H1 (cell line): ENCODE measurements around the gene DLG4. TPM values are rescaled to one million over a fixed set of nuclear protein-coding genes. Genes with fewer than 3 reads are reported as not detected.
A peak's percentile ranks its signal among the peaks of the same experiment; 100 is the strongest.

Experiments
- CTCF ChIA-PET: fragments of 300-600 bp; sonication (Branson Sonifier 250); formaldehyde crosslinking; loops from one replicate; lab custom pipeline; 2021; ENCODE audit not compliant: partially characterized antibody; lab: Charles Lee
- POLR2A ChIA-PET: fragments of 300-600 bp; sonication (Branson Sonifier 250); formaldehyde crosslinking; loops from one replicate; lab custom pipeline; 2021; ENCODE audit warnings: inconsistent platforms; ENCODE audit not compliant: partially characterized antibody; lab: Charles Lee
- DNase-seq, 2 experiments: peaks; one replicate each; pipeline versions ENCODE4 v3.0.0 to v3.0.0-alpha.2; 2010 to 2022; ENCODE audit warnings: low spot score in 2 of 2, low read depth in 1 of 2, mixed read lengths in 1 of 2
- FAIRE-seq: peaks from 2 replicates; lab custom pipeline; 2011; peaks lifted over from hg19 to GRCh38; lab: Jason Lieb, UNC
- H2AFZ ChIP-seq: 2 replicates; pipeline ENCODE4 v1.8.1; 2012; ENCODE audit warnings: low read length, inconsistent platforms
- H2AK5ac ChIP-seq: 2 replicates; pipeline ENCODE4 v1.6.1; 2013; ENCODE audit warnings: low read depth, low read length
- H2BK120ac ChIP-seq: replicated peaks from 2 replicates; pipeline ENCODE3; 2013; ENCODE audit warnings: low read depth, low read length, inconsistent platforms
- H2BK12ac ChIP-seq: 2 replicates; pipeline ENCODE4 v1.6.1; 2013; ENCODE audit warnings: low read depth, low read length
- H2BK15ac ChIP-seq: 2 replicates; pipeline ENCODE4 v1.6.1; 2013; ENCODE audit warnings: low read length
- H2BK20ac ChIP-seq: 2 replicates; pipeline ENCODE4 v1.6.1; 2013; ENCODE audit warnings: low read length
- H2BK5ac ChIP-seq: 2 replicates; pipeline ENCODE4 v1.6.1; 2013; ENCODE audit warnings: low read depth, low read length
- H3K14ac ChIP-seq: 2 replicates; pipeline ENCODE4 v1.6.1; 2013; ENCODE audit warnings: inconsistent platforms; ENCODE audit not compliant: insufficient read length
- H3K18ac ChIP-seq: 2 replicates; pipeline ENCODE4 v1.6.1; 2013; ENCODE audit warnings: low read length; ENCODE audit errors: extremely low read depth
- H3K23ac ChIP-seq: 2 replicates; pipeline ENCODE4 v1.6.1; 2013; ENCODE audit warnings: inconsistent platforms; ENCODE audit not compliant: insufficient read length
- H3K23me2 ChIP-seq: 2 replicates; pipeline ENCODE4 v1.6.1; 2013; ENCODE audit warnings: low read depth, low read length
- H3K27ac ChIP-seq: 2 replicates; pipeline ENCODE4 v1.6.1; 2011; ENCODE audit warnings: low read depth, low read length, inconsistent platforms
- H3K27me3 ChIP-seq, 4 experiments: replicated peaks in 1 of 4; 1 replicate in 1 of 4; 2 replicates in 3 of 4; pipeline versions ENCODE4 v1.6.1 to v1.8.1; 2011 to 2013; ENCODE audit warnings: low read length in 3 of 4, mild to moderate bottlenecking in 3 of 4, inconsistent platforms in 2 of 4, mixed read lengths in 2 of 4, moderate library complexity in 1 of 4; ENCODE audit not compliant: control insufficient read depth in 3 of 4, insufficient read depth in 3 of 4; ENCODE audit errors: extremely low read depth in 1 of 4
- H3K36me3 ChIP-seq, 4 experiments: 2 replicates each; pipeline versions ENCODE4 v1.6.1 to v1.8.1; 2011 to 2013; ENCODE audit warnings: mild to moderate bottlenecking in 4 of 4, low read length in 3 of 4, moderate library complexity in 2 of 4, control low read depth in 1 of 4, inconsistent platforms in 1 of 4; ENCODE audit not compliant: insufficient read depth in 4 of 4, control insufficient read depth in 2 of 4
- H3K4ac ChIP-seq: replicated peaks from 2 replicates; pipeline ENCODE3; 2013; ENCODE audit warnings: low read length, low read depth, mixed read lengths, inconsistent platforms; ENCODE audit not compliant: insufficient read length
- H3K4me1 ChIP-seq, 4 experiments: replicated peaks in 1 of 4; 1 replicate in 1 of 4; 2 replicates in 3 of 4; pipeline versions ENCODE4 v1.6.1 to v1.8.1; 2011 to 2013; ENCODE audit warnings: low read length in 3 of 4, inconsistent platforms in 2 of 4, mixed read lengths in 1 of 4; ENCODE audit not compliant: insufficient read depth in 4 of 4, control insufficient read depth in 3 of 4
- H3K4me2 ChIP-seq, 2 experiments: 2 replicates each; pipeline versions ENCODE4 v1.6.1 to v1.8.1; 2011 to 2013; ENCODE audit warnings: low read depth in 2 of 2, low read length in 2 of 2, control low read depth in 1 of 2, inconsistent platforms in 1 of 2, mild to moderate bottlenecking in 1 of 2; ENCODE audit not compliant: insufficient read depth in 1 of 2
- H3K4me3 ChIP-seq, 4 experiments: fragments of 200-600, 300-600 bp in 1 of 4; sonication (generic), shearing (Covaris generic), sonication (Bioruptor Twin) in 1 of 4; 2 replicates each; pipeline versions ENCODE4 v1.5.1 to v1.8.1; 2011 to 2016; ENCODE audit warnings: low read length in 4 of 4, low read depth in 3 of 4, control low read depth in 2 of 4, inconsistent platforms in 2 of 4, mild to moderate bottlenecking in 2 of 4, mixed read lengths in 1 of 4, moderate library complexity in 1 of 4; ENCODE audit not compliant: insufficient read depth in 2 of 4; ENCODE audit errors: extremely low read depth in 1 of 4
- H3K56ac ChIP-seq: replicated peaks from 2 replicates; pipeline ENCODE3; 2013; ENCODE audit warnings: low read depth, mild to moderate bottlenecking, mixed read lengths, low read length, inconsistent platforms; ENCODE audit not compliant: insufficient read length
- H3K79me1 ChIP-seq: 2 replicates; pipeline ENCODE4 v1.6.1; 2013; ENCODE audit warnings: low read depth, low read length, control low read depth
- H3K79me2 ChIP-seq, 2 experiments: 2 replicates each; pipeline versions ENCODE4 v1.6.1 to v1.8.1; 2012 to 2013; ENCODE audit warnings: low read length in 2 of 2, mild to moderate bottlenecking in 2 of 2, inconsistent platforms in 1 of 2; ENCODE audit not compliant: insufficient read depth in 2 of 2, control insufficient read depth in 1 of 2
- H3K9ac ChIP-seq, 4 experiments: replicated peaks in 1 of 4; 1 replicate in 1 of 4; 2 replicates in 3 of 4; pipeline versions ENCODE4 v1.6.1 to v1.8.1; 2011 to 2013; ENCODE audit warnings: low read depth in 3 of 4, low read length in 3 of 4, control low read depth in 2 of 4, mild to moderate bottlenecking in 2 of 4, moderate library complexity in 2 of 4, inconsistent platforms in 1 of 4; ENCODE audit errors: extremely low read depth in 1 of 4
- H3K9me3 ChIP-seq, 2 experiments: 2 replicates each; pipeline versions ENCODE4 v1.6.1 to v1.8.1; 2012 to 2013; ENCODE audit warnings: mild to moderate bottlenecking in 2 of 2, moderate library complexity in 2 of 2, control low read depth in 1 of 2, inconsistent platforms in 1 of 2, low read depth in 1 of 2, low read length in 1 of 2, mixed read lengths in 1 of 2; ENCODE audit not compliant: insufficient read depth in 2 of 2
- H4K20me1 ChIP-seq, 2 experiments: replicated peaks in 1 of 2; 2 replicates each; pipeline versions ENCODE3 to v1.8.1; 2011 to 2013; ENCODE audit warnings: inconsistent platforms in 2 of 2, low read length in 2 of 2, mild to moderate bottlenecking in 1 of 2; ENCODE audit not compliant: insufficient read depth in 2 of 2, control insufficient read depth in 1 of 2
- H4K5ac ChIP-seq: 2 replicates; pipeline ENCODE4 v1.6.1; 2013; ENCODE audit warnings: low read length, low read depth, mixed read lengths, inconsistent platforms; ENCODE audit not compliant: insufficient read length
- H4K8ac ChIP-seq: 2 replicates; pipeline ENCODE4 v1.8.0; 2013; ENCODE audit warnings: mild to moderate bottlenecking, moderate library complexity, low read length, inconsistent platforms; ENCODE audit not compliant: insufficient read depth; ENCODE audit errors: extremely low read depth
- H4K91ac ChIP-seq: replicated peaks from 2 replicates; pipeline ENCODE3; 2013; ENCODE audit warnings: low read length, mixed read lengths, inconsistent platforms; ENCODE audit not compliant: insufficient read length
- CBX8 ChIP-seq: fragments of 300-800, 300-1000 bp; sonication (generic); IDR thresholded peaks from 2 replicates; pipeline ENCODE4 v1.7.1; 2016; ENCODE audit warnings: low read depth, low read length, borderline replicate concordance
- CEBPB ChIP-seq: IDR thresholded peaks from 2 replicates; pipeline ENCODE4 v1.6.1; 2012; ENCODE audit warnings: low read depth, low read length
- POU5F1 ChIP-seq: IDR thresholded peaks from 2 replicates; pipeline ENCODE4 v1.6.1; 2011; ENCODE audit warnings: low read depth, mild to moderate bottlenecking, low read length, moderate library complexity
- WGBS, 2 experiments: shearing (Covaris generic) in 1 of 2; methylation state at CpG; one replicate each; pipeline versions ENCODE4 v1.1.6 to v1.1.7; 2013 to 2015; ENCODE audit warnings: low lambda C conversion rate in 2 of 2, mixed read lengths in 2 of 2, inconsistent platforms in 1 of 2, low coverage in 1 of 2, missing lambda C conversion rate in 1 of 2; ENCODE audit not compliant: insufficient replicate concordance in 2 of 2, insufficient coverage in 1 of 2, insufficient read length in 1 of 2; ENCODE audit errors: extremely low coverage in 1 of 2, missing lambda C conversion rate in 1 of 2; 5-methylcytosine and 5-hydroxymethylcytosine counted together
- polyA plus RNA-seq, 7 experiments: library from polyadenylated mRNA; depleted of rRNA in 3 of 7; stranded (reverse) in 5 of 7; unstranded in 2 of 7; fragments of >200 nt in 5 of 7; fragments of 200-250 nt in 2 of 7; gene quantifications; 1 replicate in 5 of 7; 2 replicates in 1 of 7; 4 replicates in 1 of 7; pipeline versions ENCODE4 v1.2.1 to v1.2.3, GENCODE V29; 2011 to 2013; ENCODE audit warnings: missing spikeins in 2 of 7, mixed read lengths in 2 of 7
- total RNA-seq: library from RNA; stranded (reverse); fragmentation: NEBNext Ultra II Directional; extraction: Animal tissue kit (Norgen Biotek cat#: 25700); gene quantifications from 2 replicates; pipeline ENCODE4 v1.2.1, GENCODE V29; 2021

Gene DLG4
- total and polyA plus RNA-seq, 2 of the 8 experiments (the other 6 are each of a cell fraction or from before 2014, with no cell fraction given): 18.9 to 45.9 TPM

DNA sequence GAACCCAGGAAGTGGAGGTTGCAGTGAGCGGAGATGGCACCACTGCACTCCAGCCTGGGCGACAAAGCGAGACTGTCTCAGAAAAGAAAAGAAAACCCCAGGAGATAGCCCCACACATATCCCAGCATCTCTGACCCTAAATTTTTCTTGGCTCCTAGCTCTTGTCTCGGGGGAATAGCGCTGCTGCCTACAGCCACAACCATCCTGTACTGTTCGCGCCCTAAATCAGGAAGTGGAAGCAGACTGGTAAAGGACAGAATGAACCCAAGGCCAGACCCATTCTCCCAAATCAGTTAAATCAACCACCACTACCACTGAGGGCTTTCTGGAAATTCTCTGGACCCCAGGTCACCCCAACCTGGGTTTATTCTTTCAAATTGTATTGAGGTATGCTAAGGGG, 30.2 kb upstream of the DLG4 start:
- Histone ChIP-seq H3K79me1 (peaks cover 16% of the 10 kb centered on the region), H3K14ac (no peak overlapping the region), H4K5ac (no peak overlapping the region), H3K4me3 (peak overlapping the region in 2 of 4 experiments; percentile 78 to 84; a peak in 5 of 8 replicates), H3K27ac (no peak overlapping the region), H3K56ac (no peak overlapping the region), H2BK15ac (no peak overlapping the region), H3K79me2 (peaks cover 23 to 54% of the 10 kb centered on the region in 2 experiments), H2BK120ac (no peak overlapping the region), H3K36me3 (peaks cover 9 to 25% (median 18%) of the 10 kb centered on the region in 4 experiments; a peak in 7 of 8 replicates), H2AFZ (no peak overlapping the region), H3K27me3 (no peaks in the 10 kb centered on the region), H3K4me2 (peak overlapping the region; percentile 82 to 99; a peak in 3 of 4 replicates), H4K91ac (no peak overlapping the region), H2AK5ac (no peak overlapping the region), H3K18ac (no peak overlapping the region), H4K8ac (no peak overlapping the region), H3K9me3 (no peaks in the 10 kb centered on the region), H4K20me1 (peaks cover 4 to 11% of the 10 kb centered on the region in 2 experiments), H3K23me2 (peaks cover 7% of the 10 kb centered on the region), H3K4me1 (peaks cover 3 to 12% (median 5%) of the 10 kb centered on the region in 4 experiments), H3K4ac (no peak overlapping the region), H3K9ac (no peak overlapping the region; a peak in 1 of 7 replicates), H3K23ac (no peak overlapping the region), H2BK20ac (no peak overlapping the region), H2BK12ac (no peak overlapping the region), H2BK5ac (no peak overlapping the region)
- POLR2A ChIA-PET: interaction anchor here (1.0 to 8.3 kb wide), 7 partner anchors 7 to 65 kb away, joined by 4 to 121 read pairs (median 12); partner anchors contain the start of genes ACADVL, CLDN7, DLG4 and DVL2
- no peak for FAIRE-seq
- TF ChIP-seq POU5F1: no peak
- TF ChIP-seq CEBPB: no peak
- TF ChIP-seq CBX8: no peak
- WGBS, 2 experiments: 96% methylated on average over 7 of the region's 7 CpGs; no CpG with 5 or more reads in 1 of the 2 experiments
- CTCF ChIA-PET: interaction anchor here (1.2 to 1.4 kb wide), 3 partner anchors 8 to 43 kb away, joined by 3 to 7 read pairs (median 4); partner anchors contain the start of gene SLC2A4
- DNase-seq: no peak
